ENCODE data around the gene ADGRA1. TPM values are rescaled to one million over a fixed set of nuclear protein-coding genes. Genes with fewer than 3 reads are reported as not detected.

ADGRA1 gene
- total RNA-seq, 2 donors from 2014 or later, result 0.24 to 1.0 TPM

- no peak for TF ChIP-seq CTCF (conservative IDR thresholded peaks at IDR 0.05)
- Histone ChIP-seq H3K9me3 (ENCODE audit: control insufficient read depth, low read length) (no peaks in the 10 kb centered on the region), H3K27ac (ENCODE audit: low read depth, low read length) (no peak overlapping the region), H3K4me3 (ENCODE audit: low read length) (no peak overlapping the region), H3K27me3 (ENCODE audit: control insufficient read depth, insufficient read depth, low read length, poor library complexity, severe bottlenecking) (peaks cover 44% of the 10 kb centered on the region), H3K36me3 (ENCODE audit: control insufficient read depth, insufficient read depth, low read length) (no peaks in the 10 kb centered on the region), H3K9ac (ENCODE audit: extremely low read depth, low read length, poor library complexity, severe bottlenecking) (no peak overlapping the region), H3K4me1 (ENCODE audit: control insufficient read depth, insufficient read depth, low read length) (peaks cover 4% of the 10 kb centered on the region)
- H3K27me3 Mint-ChIP-seq (ENCODE audit: insufficient read depth), result peaks cover 49% of the 10 kb centered on the region
- H3K9me3 Mint-ChIP-seq, result no peaks in the 10 kb centered on the region
- WGBS, 2 experiments (ENCODE audit: insufficient coverage in 1 of 2, insufficient read length in 1 of 2), result 79 to 89% methylated on average over 4 to 12 of the region's 12 CpGs
- DNase-seq, result no peak
- no peak overlapping the region for H3K4me3 Mint-ChIP-seq
- no peaks in the 10 kb centered on the region for H3K36me3 Mint-ChIP-seq (ENCODE audit: low read depth)
- peaks cover 2% of the 10 kb centered on the region for H3K4me1 Mint-ChIP-seq
- no peak overlapping the region for H3K27ac Mint-ChIP-seq
These were observed 1.5 kb upstream of the ADGRA1 start for GRCh38 chr10:133086247-133086646.

- Histone ChIP-seq H3K9me3 (ENCODE audit: control insufficient read depth, low read length) (no peaks in the 10 kb centered on the region), H3K36me3 (ENCODE audit: control insufficient read depth, insufficient read depth, low read length) (no peaks in the 10 kb centered on the region), H3K4me1 (ENCODE audit: control insufficient read depth, insufficient read depth, low read length) (peaks cover 4% of the 10 kb centered on the region), H3K27me3 (ENCODE audit: control insufficient read depth, insufficient read depth, low read length, poor library complexity, severe bottlenecking) (peaks cover 44% of the 10 kb centered on the region), H3K9ac (ENCODE audit: extremely low read depth, low read length, poor library complexity, severe bottlenecking) (no peak overlapping the region), H3K27ac (ENCODE audit: low read depth, low read length) (peak overlapping the region; percentile 53), H3K4me3 (ENCODE audit: low read length) (no peak overlapping the region)
- H3K9me3 Mint-ChIP-seq, result no peaks in the 10 kb centered on the region
- H3K27ac Mint-ChIP-seq, result no peak overlapping the region
- no peak for TF ChIP-seq CTCF (conservative IDR thresholded peaks at IDR 0.05)
- no peak for DNase-seq
- H3K27me3 Mint-ChIP-seq (ENCODE audit: insufficient read depth), result peaks cover 52% of the 10 kb centered on the region
- no peaks in the 10 kb centered on the region for H3K36me3 Mint-ChIP-seq (ENCODE audit: low read depth)
- H3K4me1 Mint-ChIP-seq, result peaks cover 2% of the 10 kb centered on the region
- H3K4me3 Mint-ChIP-seq, result peak overlapping the region; percentile 42
- 54 to 69% methylated on average over 8 to 16 of the region's 16 CpGs for WGBS, 2 experiments (ENCODE audit: insufficient coverage in 1 of 2, insufficient read length in 1 of 2)
These were observed 562 bp upstream of the ADGRA1 start for GRCh38 chr10:133087045-133087678.

GRCh38 chr10:133088179-133088955, 643 bp downstream of the ADGRA1 start:
- Mint-ChIP-seq H3K4me1 (peaks cover 2% of the 10 kb centered on the region), H3K27me3 (ENCODE audit: insufficient read depth) (peaks cover 56% of the 10 kb centered on the region), H3K4me3 (peak overlapping the region; percentile 42), H3K9me3 (no peaks in the 10 kb centered on the region), H3K27ac (no peak overlapping the region), H3K36me3 (ENCODE audit: low read depth) (no peaks in the 10 kb centered on the region)
- peak; percentile 27 for TF ChIP-seq CTCF (conservative IDR thresholded peaks at IDR 0.05)
- no peak overlapping the region for H3K9ac ChIP-seq (ENCODE audit: extremely low read depth, low read length, poor library complexity, severe bottlenecking)
- H3K4me3 ChIP-seq (ENCODE audit: low read length), result peak overlapping the region; percentile 66
- peaks cover 44% of the 10 kb centered on the region for H3K27me3 ChIP-seq (ENCODE audit: control insufficient read depth, insufficient read depth, low read length, poor library complexity, severe bottlenecking)
- peaks cover 4% of the 10 kb centered on the region for H3K4me1 ChIP-seq (ENCODE audit: control insufficient read depth, insufficient read depth, low read length)
- peak; percentile 70 for DNase-seq
- no peaks in the 10 kb centered on the region for H3K9me3 ChIP-seq (ENCODE audit: control insufficient read depth, low read length)
- H3K27ac ChIP-seq (ENCODE audit: low read depth, low read length), result peak overlapping the region; percentile 85
- 4 to 10% methylated on average over 26 to 87 of the region's 87 CpGs for WGBS, 2 experiments (ENCODE audit: insufficient coverage in 1 of 2, insufficient read length in 1 of 2)
- H3K36me3 ChIP-seq (ENCODE audit: control insufficient read depth, insufficient read depth, low read length), result no peaks in the 10 kb centered on the region

All from endodermal cell (in vitro differentiated cells).